ENCODE data around the gene NUBPL.
"Not testable (repeated sequence)": the region's sequence is repeated elsewhere in the genome, so short reads cannot be mapped to it uniquely, and the experiment has no call there.

The NUBPL gene

GRCh38 chr14:31678421-31679249 lies 117.4 kb downstream of the NUBPL start:
- DNase-seq = no peak

GRCh38 chr14:31682768-31683167 lies 121.6 kb downstream of the NUBPL start:
- no peak for DNase-seq

GRCh38 chr14:31687726-31688125 lies 126.5 kb downstream of the NUBPL start:
- no peak for DNase-seq

GRCh38 chr14:31690056-31690455 lies 128.9 kb downstream of the NUBPL start:
- DNase-seq = no peak

- no peak for DNase-seq
Observed at GRCh38 chr14:31692376-31692781, 131.2 kb downstream of the NUBPL start.

GRCh38 chr14:31696378-31696777 lies 135.2 kb downstream of the NUBPL start:
- DNase-seq = no peak

- DNase-seq = no peak
Observed at GRCh38 chr14:31699809-31700208, 138.6 kb downstream of the NUBPL start.

- no peak for DNase-seq
Observed at GRCh38 chr14:31700282-31701074, 139.3 kb downstream of the NUBPL start.

- no peak for DNase-seq
Observed at GRCh38 chr14:31702130-31702529, 140.9 kb downstream of the NUBPL start.

- no peak for DNase-seq
Observed at GRCh38 chr14:31703056-31703455, 141.9 kb downstream of the NUBPL start.

- DNase-seq = no peak
Observed at GRCh38 chr14:31705731-31706130, 144.5 kb downstream of the NUBPL start.

- not testable (repeated sequence) for DNase-seq
Observed at GRCh38 chr14:31708661-31709060, 147.5 kb downstream of the NUBPL start.

GRCh38 chr14:31712244-31713127 lies 151.3 kb downstream of the NUBPL start:
- no peak for DNase-seq

GRCh38 chr14:31716208-31716607 lies 155.0 kb downstream of the NUBPL start:
- no peak for DNase-seq

- DNase-seq = no peak
Observed at GRCh38 chr14:31717294-31718085, 156.3 kb downstream of the NUBPL start.

- DNase-seq = no peak
Observed at GRCh38 chr14:31718585-31718984, 157.4 kb downstream of the NUBPL start.

GRCh38 chr14:31718985-31719384 lies 157.8 kb downstream of the NUBPL start:
- DNase-seq = no peak

- DNase-seq = no peak
Observed at GRCh38 chr14:31726337-31726736, 165.1 kb downstream of the NUBPL start.

- no peak for DNase-seq
Observed at GRCh38 chr14:31727797-31728196, 166.6 kb downstream of the NUBPL start.

- no peak for DNase-seq
Observed at GRCh38 chr14:31740688-31741087, 179.5 kb downstream of the NUBPL start.

GRCh38 chr14:31745741-31746140 lies 184.5 kb downstream of the NUBPL start:
- no peak for DNase-seq

- DNase-seq = no peak
Observed at GRCh38 chr14:31746326-31746725, 185.1 kb downstream of the NUBPL start.
